GM06990 (cell line): ENCODE data around the gene AMPH.
"Not testable (repeated sequence)": the region's sequence is repeated elsewhere in the genome, so short reads cannot be mapped to it uniquely, and the experiment has no call there.

ENCODE experiments used
- DNase-seq: peaks from one replicate; pipeline ENCODE4 v3.0.0-alpha.2; 2011; ENCODE audit not compliant: insufficient read length; ENCODE audit errors: extremely low read depth
- H3K27me3 ChIP-seq: replicated peaks from 2 replicates; pipeline ENCODE4 v1.6.0; 2011; ENCODE audit warnings: low read length; ENCODE audit not compliant: control insufficient read depth, insufficient read depth
- H3K36me3 ChIP-seq: 2 replicates; pipeline ENCODE4 v1.5.1; 2011; ENCODE audit warnings: low read length; ENCODE audit not compliant: control insufficient read depth, insufficient read depth
- H3K4me3 ChIP-seq: replicated peaks from 2 replicates; pipeline ENCODE4 v1.5.1; 2011; ENCODE audit warnings: low read depth, mild to moderate bottlenecking, control low read depth, low read length
- TF ChIP-seq, protein P1 (sequence below): IDR thresholded peaks from 2 replicates; pipeline ENCODE4 v1.5.1; 2011; ENCODE audit warnings: low read length, control low read depth, mild to moderate bottlenecking, inconsistent platforms; ENCODE audit not compliant: insufficient read depth, poor library complexity, severe bottlenecking

AMPH gene

DNA sequence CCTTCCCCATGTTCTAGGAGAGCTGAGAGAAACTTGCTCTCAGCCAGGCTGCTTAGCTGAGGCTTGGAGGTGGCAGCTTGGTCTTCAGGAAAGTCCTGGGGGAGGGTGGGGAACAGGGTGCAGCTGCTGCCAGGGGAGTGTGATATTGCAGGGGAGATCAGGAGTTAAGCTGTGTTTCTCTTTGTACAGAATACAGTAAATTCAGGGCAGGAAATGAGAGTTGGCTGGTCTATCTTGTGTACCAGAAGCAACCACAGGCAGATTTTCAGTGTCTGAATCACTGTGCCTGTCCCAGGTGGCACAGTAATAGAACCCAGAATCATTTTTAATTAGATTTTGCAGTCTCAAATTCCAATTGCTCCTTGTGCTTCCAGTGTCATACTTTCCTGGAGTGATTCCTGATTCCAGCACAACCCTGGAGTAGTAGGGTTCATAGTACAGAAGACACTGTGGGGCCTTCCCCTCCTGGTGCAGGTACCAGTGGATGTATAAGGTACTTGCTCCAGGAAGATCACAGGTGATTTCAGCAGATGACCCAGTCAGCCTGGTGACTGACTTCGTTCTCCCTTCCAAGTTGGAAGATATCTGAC lies 263.8 kb downstream of the AMPH start:
- TF ChIP-seq, protein P1, sequence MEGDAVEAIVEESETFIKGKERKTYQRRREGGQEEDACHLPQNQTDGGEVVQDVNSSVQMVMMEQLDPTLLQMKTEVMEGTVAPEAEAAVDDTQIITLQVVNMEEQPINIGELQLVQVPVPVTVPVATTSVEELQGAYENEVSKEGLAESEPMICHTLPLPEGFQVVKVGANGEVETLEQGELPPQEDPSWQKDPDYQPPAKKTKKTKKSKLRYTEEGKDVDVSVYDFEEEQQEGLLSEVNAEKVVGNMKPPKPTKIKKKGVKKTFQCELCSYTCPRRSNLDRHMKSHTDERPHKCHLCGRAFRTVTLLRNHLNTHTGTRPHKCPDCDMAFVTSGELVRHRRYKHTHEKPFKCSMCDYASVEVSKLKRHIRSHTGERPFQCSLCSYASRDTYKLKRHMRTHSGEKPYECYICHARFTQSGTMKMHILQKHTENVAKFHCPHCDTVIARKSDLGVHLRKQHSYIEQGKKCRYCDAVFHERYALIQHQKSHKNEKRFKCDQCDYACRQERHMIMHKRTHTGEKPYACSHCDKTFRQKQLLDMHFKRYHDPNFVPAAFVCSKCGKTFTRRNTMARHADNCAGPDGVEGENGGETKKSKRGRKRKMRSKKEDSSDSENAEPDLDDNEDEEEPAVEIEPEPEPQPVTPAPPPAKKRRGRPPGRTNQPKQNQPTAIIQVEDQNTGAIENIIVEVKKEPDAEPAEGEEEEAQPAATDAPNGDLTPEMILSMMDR = no peak
- no peaks in the 10 kb centered on the region for H3K27me3 ChIP-seq
- no peak for DNase-seq
- H3K36me3 ChIP-seq = no peaks in the 10 kb centered on the region
- no peak overlapping the region for H3K4me3 ChIP-seq

DNA sequence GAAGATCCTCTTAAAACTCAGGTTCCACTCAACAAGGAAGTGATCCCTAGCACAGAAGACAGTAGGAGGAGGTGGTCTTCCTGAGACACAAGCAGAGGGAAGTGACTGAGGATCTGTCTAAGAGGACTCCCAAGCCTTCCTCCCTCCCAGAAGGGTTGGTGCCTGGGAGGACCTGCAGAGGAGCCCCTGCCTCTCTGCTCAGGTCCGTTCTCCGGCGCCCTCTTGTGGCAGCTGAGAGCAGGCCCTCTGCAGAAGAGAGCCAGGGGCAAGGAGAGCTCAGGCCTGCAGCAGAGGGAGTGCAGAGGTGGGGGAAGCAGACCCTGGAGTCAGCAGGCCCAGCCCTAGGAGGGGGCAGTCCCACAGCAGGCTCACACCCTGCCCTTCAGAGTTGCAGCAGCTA lies 267.8 kb downstream of the AMPH start:
- H3K36me3 ChIP-seq, H3K4me3 ChIP-seq, H3K27me3 ChIP-seq: not testable (repeated sequence)
- TF ChIP-seq, protein P1 = peak; percentile 88
- peak; percentile 61 for DNase-seq

GRCh38 chr7:38362611-38363237 lies 268.4 kb downstream of the AMPH start:
- peak overlapping the region; percentile 14; the same call in 1 of the 2 replicates for H3K4me3 ChIP-seq
- not testable (repeated sequence) for DNase-seq, H3K36me3 ChIP-seq, H3K27me3 ChIP-seq

DNA sequence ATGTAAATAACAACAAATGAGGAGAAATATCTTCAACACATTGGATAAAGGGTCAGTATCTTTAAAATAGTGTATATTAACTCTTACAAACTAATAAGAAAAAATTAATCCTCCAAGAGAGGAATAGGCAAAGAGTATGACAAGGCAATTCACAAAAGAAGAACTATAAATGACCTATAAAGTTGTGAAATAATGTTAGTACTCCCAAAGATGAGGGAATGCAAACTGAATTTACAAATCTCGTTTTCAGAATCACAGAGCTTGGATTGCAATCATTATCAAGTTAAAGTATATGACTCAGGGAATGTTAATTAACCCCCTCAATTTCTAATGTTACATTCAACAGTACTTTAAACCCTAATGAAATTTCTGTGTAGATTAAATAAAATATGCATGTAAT lies 270.4 kb downstream of the AMPH start:
- H3K4me3 ChIP-seq = no peak overlapping the region
- no peak for DNase-seq
- TF ChIP-seq, protein P1 = no peak
- no peaks in the 10 kb centered on the region for H3K27me3 ChIP-seq
- no peaks in the 10 kb centered on the region for H3K36me3 ChIP-seq

DNA sequence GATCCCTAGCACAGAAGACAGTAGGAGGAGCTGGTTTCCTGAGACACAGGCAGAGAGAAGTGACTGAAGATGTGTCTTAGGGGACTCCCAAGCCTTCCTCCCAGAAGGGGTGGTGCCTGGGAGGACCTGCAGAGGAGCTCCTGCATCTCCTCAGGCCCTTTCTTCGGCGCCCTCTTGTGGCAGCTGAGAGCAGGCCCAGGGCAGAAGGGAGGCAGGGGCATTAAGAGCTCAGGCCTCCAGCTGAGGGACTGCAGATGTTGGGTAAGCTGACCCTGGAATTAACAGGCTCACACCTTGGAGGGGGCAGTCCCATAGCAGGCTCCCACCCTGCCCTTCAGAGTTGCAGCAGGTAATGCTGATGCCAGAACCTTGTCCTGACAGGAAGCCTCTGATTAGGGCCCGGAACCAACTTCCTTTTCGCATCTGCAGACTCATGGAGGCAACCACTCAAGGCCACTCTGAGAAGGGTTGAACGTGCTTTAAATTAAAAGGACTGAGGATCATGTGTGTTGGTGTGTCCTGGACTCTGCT lies 272.0 kb downstream of the AMPH start:
- H3K36me3 ChIP-seq, H3K27me3 ChIP-seq, DNase-seq, H3K4me3 ChIP-seq: not testable (repeated sequence)
- TF ChIP-seq, protein P1 = peak; percentile 17

DNA sequence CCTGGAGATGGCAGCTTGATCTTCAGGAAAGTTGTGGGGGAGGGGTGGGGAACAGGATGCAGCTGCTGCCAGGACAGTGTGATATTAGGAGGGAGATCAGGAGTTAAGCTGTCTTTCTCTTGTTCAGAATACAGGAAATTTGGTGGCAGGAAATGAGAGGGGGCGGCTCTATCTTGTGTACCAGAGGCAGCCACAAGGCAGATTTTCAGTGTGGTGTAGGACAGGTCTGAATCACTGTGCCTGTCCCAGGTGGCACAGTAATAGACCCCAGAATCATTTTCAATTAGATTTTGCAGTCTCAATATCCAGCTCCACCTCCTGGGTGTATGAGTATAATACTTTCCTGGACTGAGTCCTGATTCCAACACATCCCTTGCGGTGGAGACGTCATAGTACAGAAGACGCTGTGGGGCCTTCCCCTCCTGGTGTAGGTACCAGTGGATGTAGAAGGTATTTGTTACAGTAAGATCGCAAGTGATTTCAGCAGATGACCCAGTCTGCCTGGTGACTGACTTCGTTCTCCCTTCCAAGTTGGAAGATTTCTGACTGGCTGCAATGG lies 272.8 kb downstream of the AMPH start:
- H3K36me3 ChIP-seq, H3K4me3 ChIP-seq, H3K27me3 ChIP-seq, DNase-seq: not testable (repeated sequence)
